ENCODE data around the gene CTNND2.

DNA sequence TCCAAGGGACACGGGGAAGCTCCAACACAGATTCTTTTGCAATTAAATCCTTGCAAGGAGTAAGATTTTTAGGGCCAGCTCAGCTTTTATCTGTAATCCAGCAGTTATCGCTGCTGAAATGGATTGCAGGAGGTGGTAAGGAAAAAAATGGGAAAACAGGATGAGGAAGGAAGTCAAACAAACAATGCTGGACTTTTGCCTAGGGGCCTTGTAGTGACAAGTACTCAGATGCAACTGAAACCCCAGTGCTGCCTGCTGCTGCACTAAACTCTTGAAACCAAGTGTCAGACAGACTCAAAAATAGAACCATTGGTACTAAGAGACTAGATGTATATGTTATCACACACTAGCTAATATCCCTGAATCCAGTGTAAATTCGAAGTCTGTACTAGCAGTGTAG, 309.2 kb downstream of the CTNND2 start:
- TF ChIP-seq CTCF (IDR thresholded peaks at IDR 0.05) (no peak), POLR2A (IDR thresholded peaks at IDR 0.05) (no peak), EP300 (IDR thresholded peaks at IDR 0.05) (no peak)
